IMR-90 (cell line): ENCODE results near the gene PRAME. TPM values are rescaled to one million over a fixed set of nuclear protein-coding genes. Genes with fewer than 3 reads are reported as not detected.
"Not testable (repeated sequence)": the region's sequence is repeated elsewhere in the genome, so short reads cannot be mapped to it uniquely, and the experiment has no call there.

ENCODE experiments used
- ATAC-seq: fragments of 200-7000 bp; cut with Tn5 transposase; 2 replicates; pipeline ENCODE4 v1.9.1; 2020; ENCODE audit warnings: low read depth, mild to moderate bottlenecking, moderate library complexity
- BruUV-seq: library from RNA; stranded (reverse); fragments of 400-500 nt; replicated peaks from 2 replicates; lab custom pipeline; 2021; lab: Mats Ljungman, UMichigan
- CTCF ChIA-PET: fragments of 300-600 bp; formaldehyde crosslinking; extraction: SDS; loops from one replicate; lab custom pipeline; 2021; ENCODE audit warnings: antibody characterized with exemption; lab: Yijun Ruan, JAX
- POLR2A ChIA-PET: fragments of 300-600 bp; sonication (Branson Sonifier 250); formaldehyde crosslinking; loops from one replicate; lab custom pipeline; 2022; ENCODE audit warnings: antibody characterized with exemption; ENCODE audit not compliant: unreplicated experiment; lab: Charles Lee
- DNase-seq: peaks from one replicate; pipeline ENCODE4 v3.0.0; 2013
- H2AFZ ChIP-seq: replicated peaks from 2 replicates; pipeline ENCODE3; 2013; ENCODE audit warnings: low read length, mild to moderate bottlenecking; ENCODE audit not compliant: poor library complexity
- H2AK5ac ChIP-seq: 2 replicates; pipeline ENCODE4 v1.6.1; 2013; ENCODE audit warnings: low read depth, low read length, inconsistent platforms
- H2AK9ac ChIP-seq: replicated peaks from 2 replicates; pipeline ENCODE3; 2013; ENCODE audit warnings: mild to moderate bottlenecking, low read depth, low read length, moderate library complexity; ENCODE audit not compliant: poor library complexity
- H2BK120ac ChIP-seq: 2 replicates; pipeline ENCODE4 v1.6.1; 2013; ENCODE audit warnings: low read depth, low read length, inconsistent platforms
- H2BK15ac ChIP-seq: 3 replicates; pipeline ENCODE4 v1.6.1; 2013; ENCODE audit warnings: low read depth, low read length, inconsistent platforms
- H2BK20ac ChIP-seq: 2 replicates; pipeline ENCODE4 v1.6.1; 2013; ENCODE audit warnings: low read depth, mild to moderate bottlenecking, inconsistent platforms, low read length, moderate library complexity
- H2BK5ac ChIP-seq: 2 replicates; pipeline ENCODE4 v1.6.1; 2013; ENCODE audit warnings: mild to moderate bottlenecking, low read depth, low read length, inconsistent platforms; ENCODE audit not compliant: poor library complexity, severe bottlenecking
- H3K14ac ChIP-seq: replicated peaks from 2 replicates; pipeline ENCODE4 v1.6.1; 2013; ENCODE audit warnings: low read depth, low read length, inconsistent platforms
- H3K18ac ChIP-seq: 2 replicates; pipeline ENCODE4 v1.6.1; 2013; ENCODE audit warnings: low read depth, low read length, control low read depth
- H3K23ac ChIP-seq: 2 replicates; pipeline ENCODE4 v1.6.1; 2013; ENCODE audit warnings: low read depth, low read length, inconsistent platforms
- H3K27ac ChIP-seq: 2 replicates; pipeline ENCODE4 v1.5.1; 2013; ENCODE audit warnings: mild to moderate bottlenecking, control low read depth, low read length; ENCODE audit not compliant: insufficient read depth
- H3K27me3 ChIP-seq: 2 replicates; pipeline ENCODE4 v1.6.1; 2013; ENCODE audit warnings: low read length; ENCODE audit not compliant: control insufficient read depth, insufficient read depth
- H3K36me3 ChIP-seq: 2 replicates; pipeline ENCODE4 v1.6.1; 2013; ENCODE audit warnings: low read length, mixed read lengths; ENCODE audit not compliant: control insufficient read depth, insufficient read depth
- H3K4ac ChIP-seq: 2 replicates; pipeline ENCODE4 v1.6.1; 2013; ENCODE audit warnings: low read depth, low read length, inconsistent platforms
- H3K4me1 ChIP-seq: 2 replicates; pipeline ENCODE4 v1.6.1; 2013; ENCODE audit warnings: low read length, mixed read lengths; ENCODE audit not compliant: control insufficient read depth, insufficient read depth
- H3K4me2 ChIP-seq: 2 replicates; pipeline ENCODE4 v1.6.1; 2013; ENCODE audit warnings: low read depth, mild to moderate bottlenecking, control low read depth, low read length, moderate library complexity
- H3K4me3 ChIP-seq: 2 replicates; pipeline ENCODE4 v1.5.1; 2013; ENCODE audit warnings: low read depth, mild to moderate bottlenecking, control low read depth, low read length, moderate library complexity; ENCODE audit not compliant: insufficient read depth
- H3K56ac ChIP-seq: 2 replicates; pipeline ENCODE4 v1.6.1; 2013; ENCODE audit warnings: low read length, inconsistent platforms; ENCODE audit not compliant: insufficient read depth; ENCODE audit errors: extremely low read depth
- H3K79me1 ChIP-seq, 2 experiments: 2 replicates each; pipeline ENCODE4 v1.6.1; 2013; ENCODE audit warnings: low read length in 2 of 2, inconsistent platforms in 1 of 2, low read depth in 1 of 2
- H3K9ac ChIP-seq: 2 replicates; pipeline ENCODE4 v1.6.1; 2013; ENCODE audit warnings: low read depth, low read length, control low read depth
- H3K9me1 ChIP-seq: 2 replicates; pipeline ENCODE4 v1.6.1; 2013; ENCODE audit warnings: low read length, inconsistent platforms; ENCODE audit not compliant: insufficient read depth
- H3K9me3 ChIP-seq: 2 replicates; pipeline ENCODE4 v1.6.1; 2013; ENCODE audit warnings: low read length; ENCODE audit not compliant: control insufficient read depth, insufficient read depth
- H4K20me1 ChIP-seq: 2 replicates; pipeline ENCODE4 v1.6.1; 2013; ENCODE audit warnings: low read length, inconsistent platforms; ENCODE audit not compliant: insufficient read depth
- H4K5ac ChIP-seq: 2 replicates; pipeline ENCODE4 v1.6.1; 2013; ENCODE audit warnings: mild to moderate bottlenecking, low read depth, low read length, control low read depth
- H4K8ac ChIP-seq, 2 experiments: 2 replicates each; pipeline ENCODE4 v1.6.1; 2013; ENCODE audit warnings: low read depth in 2 of 2, low read length in 2 of 2, control low read depth in 1 of 2, inconsistent platforms in 1 of 2
- H4K91ac ChIP-seq: 2 replicates; pipeline ENCODE4 v1.6.1; 2013; ENCODE audit warnings: low read depth, low read length, inconsistent platforms; ENCODE audit not compliant: insufficient read depth
- MAFK ChIP-seq: IDR thresholded peaks from 2 replicates; pipeline ENCODE4 v1.6.1; 2012; ENCODE audit warnings: low read depth, low read length, improper control_type of control experiment
- MXI1 ChIP-seq: IDR thresholded peaks from 2 replicates; pipeline ENCODE4 v1.6.1; 2012; ENCODE audit warnings: low read depth, mild to moderate bottlenecking, low read length, moderate library complexity, borderline replicate concordance
- POLR2A ChIP-seq: IDR thresholded peaks from 2 replicates; pipeline ENCODE4 v1.6.1; 2012; ENCODE audit warnings: mild to moderate bottlenecking, low read depth, low read length
- RAD21 ChIP-seq: IDR thresholded peaks from 2 replicates; pipeline ENCODE4 v1.6.1; 2012; ENCODE audit warnings: low read length, improper control_type of control experiment
- RCOR1 ChIP-seq: IDR thresholded peaks from 2 replicates; pipeline ENCODE4 v1.6.1; 2012; ENCODE audit warnings: mild to moderate bottlenecking, low read length, improper control_type of control experiment; ENCODE audit not compliant: insufficient replicate concordance
- RFX5 ChIP-seq: IDR thresholded peaks from 2 replicates; pipeline ENCODE4 v1.8.0; 2012; ENCODE audit warnings: low read depth, mild to moderate bottlenecking, low read length, moderate library complexity
- SMC3 ChIP-seq: fragments of 150-350 bp; IDR thresholded peaks from 2 replicates; pipeline ENCODE4 v1.6.1; 2016; ENCODE audit warnings: low read depth, mild to moderate bottlenecking, antibody characterized with exemption, low read length, moderate library complexity
- WGBS, 2 experiments: methylation state at CpG; one replicate each; pipeline versions ENCODE4 v1.1.5 to v1.1.7; 2013; ENCODE audit warnings: missing lambda C conversion rate in 2 of 2; ENCODE audit not compliant: insufficient read length in 1 of 2; ENCODE audit errors: extremely low coverage in 2 of 2; 5-methylcytosine and 5-hydroxymethylcytosine counted together
- dilution Hi-C: fragments of 300-500 bp; cut with HindIII; formaldehyde crosslinking; loops from one replicate; pipeline ENCODE4 v1.14.3; 2018; ENCODE audit warnings: low sequenced_read_pairs; ENCODE audit not compliant: unreplicated experiment
- in situ Hi-C: fragments of 300-500 bp; cut with MboI; formaldehyde crosslinking; loops from 3 replicates; pipeline ENCODE4 v1.14.3; 2019; ENCODE audit warnings: low sequenced_read_pairs, inconsistent platforms, mixed read lengths
- intact Hi-C: fragments of 100-400 bp; cut with micrococcal nuclease; formaldehyde crosslinking; loops from 2 replicates; pipeline ENCODE4 v1.10.0; 2022
- polyA plus RNA-seq, 3 experiments: library from polyadenylated mRNA; depleted of rRNA; stranded (reverse); fragments of >200 nt; gene quantifications; 2 replicates each; pipeline ENCODE4 v1.2.3, GENCODE V29; 2012; ENCODE audit warnings: low replicate concordance in 1 of 3
- total RNA-seq: library from RNA; depleted of rRNA; stranded (reverse); fragments of >200 nt; gene quantifications from 2 replicates; pipeline ENCODE4 v1.2.3, GENCODE V29; 2012

PRAME gene
- total and polyA plus RNA-seq, 2 of the 4 experiments (the other 2 are of a cell fraction), result not detected

- no peak overlapping the region for H2BK120ac ChIP-seq
- no peak for DNase-seq
- H4K20me1 ChIP-seq, result no peaks in the 10 kb centered on the region
- no peak overlapping the region for H3K4me2 ChIP-seq
- H3K14ac ChIP-seq, result no peak overlapping the region
- ChIA-PET CTCF (no interaction called here), POLR2A (no interaction called here)
- no peak overlapping the region for H3K27ac ChIP-seq
- H2AK5ac ChIP-seq, result no peak overlapping the region
- no peak overlapping the region for H2BK15ac ChIP-seq
- no peaks in the 10 kb centered on the region for H3K36me3 ChIP-seq
- no peak overlapping the region for H3K4ac ChIP-seq
- TF ChIP-seq RAD21, result no peak
- no peak for TF ChIP-seq RCOR1
- no peak for TF ChIP-seq MAFK
- no peak for TF ChIP-seq MXI1
- no peak for TF ChIP-seq RFX5
- TF ChIP-seq SMC3, result no peak
- TF ChIP-seq POLR2A, result no peak
- no peak overlapping the region for H3K56ac ChIP-seq
- in situ Hi-C loops, result no loop called here
- no peaks in the 10 kb centered on the region for H3K9me1 ChIP-seq
- no peak overlapping the region for H2BK20ac ChIP-seq
- no peaks in the 10 kb centered on the region for H3K9me3 ChIP-seq
- H3K9ac ChIP-seq, result no peak overlapping the region
- H3K27me3 ChIP-seq, result no peaks in the 10 kb centered on the region
- H3K4me3 ChIP-seq, result no peak overlapping the region
- H2AK9ac ChIP-seq, result no peak overlapping the region
- no peaks in the 10 kb centered on the region for H3K4me1 ChIP-seq
- no peak overlapping the region for H3K18ac ChIP-seq
- BruUV-seq, result no TSS peak
- dilution Hi-C loops, result no loop called here
- H2AFZ ChIP-seq, result no peak overlapping the region
- H3K79me1 ChIP-seq, result no peaks in the 10 kb centered on the region
- no peak overlapping the region for H4K91ac ChIP-seq
- intact Hi-C loops, result no loop called here
- WGBS, 2 experiments, result no CpG with 5 or more reads among the region's 1 CpG
- H2BK5ac ChIP-seq, result no peak overlapping the region
- H4K5ac ChIP-seq, result no peak overlapping the region
- no peak overlapping the region for H3K23ac ChIP-seq
- H4K8ac ChIP-seq, result no peak overlapping the region
- no peak for ATAC-seq
These were observed 25.6 kb downstream of the PRAME start for GRCh38 chr22:22533417-22533816.

DNA sequence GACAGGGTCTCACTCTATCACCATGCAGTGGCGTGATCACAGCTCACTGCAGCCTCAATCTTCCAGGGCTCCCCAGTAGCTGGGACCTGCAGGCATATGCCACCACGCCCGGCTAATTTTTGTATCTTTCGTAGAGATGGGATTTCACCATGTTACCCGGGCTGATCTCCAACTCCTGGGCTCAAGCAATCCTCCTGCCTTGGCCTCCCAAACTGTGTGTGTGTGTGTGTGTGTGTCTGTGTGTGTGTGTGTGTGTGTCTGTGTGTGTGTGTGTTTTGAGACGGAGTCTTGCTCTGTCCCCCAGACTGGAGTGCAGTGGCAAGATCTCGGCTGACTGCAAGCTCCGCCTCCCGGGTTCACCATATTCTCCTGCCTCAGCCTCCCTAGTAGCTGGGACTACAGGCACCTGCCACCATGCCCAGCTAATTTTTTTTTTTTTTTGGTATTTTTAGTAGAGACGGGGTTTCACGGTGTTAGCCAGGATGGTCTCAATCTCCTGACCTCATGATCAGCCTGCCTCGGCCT lies 26.5 kb downstream of the PRAME start:
- H3K27me3 ChIP-seq, H4K8ac ChIP-seq, H2BK20ac ChIP-seq, in situ Hi-C loops, H2BK15ac ChIP-seq, H3K23ac ChIP-seq, H2AK5ac ChIP-seq, H2BK5ac ChIP-seq, H2AFZ ChIP-seq, H3K18ac ChIP-seq, H4K91ac ChIP-seq, intact Hi-C loops, H3K36me3 ChIP-seq, DNase-seq, H3K56ac ChIP-seq, H4K5ac ChIP-seq, H3K4me2 ChIP-seq, dilution Hi-C loops, H3K9me3 ChIP-seq, H2AK9ac ChIP-seq, H2BK120ac ChIP-seq, H3K4me1 ChIP-seq, CTCF ChIA-PET, POLR2A ChIA-PET, H4K20me1 ChIP-seq, H3K4ac ChIP-seq, ATAC-seq, H3K79me1 ChIP-seq, H3K4me3 ChIP-seq, H3K14ac ChIP-seq, H3K9ac ChIP-seq, H3K9me1 ChIP-seq, H3K27ac ChIP-seq, BruUV-seq: not testable (repeated sequence)
- no CpG with 5 or more reads among the region's 12 CpGs for whole genome bisulfite sequencing, 2 experiments
